Transverse colon (tissue), 3 donors: Measurements from ENCODE around the gene ZSWIM4.

ENCODE experiments used
- EP300 ChIP-seq: sonication (generic); formaldehyde crosslinking; IDR thresholded peaks from one replicate; pipeline ENCODE4 v1.6.1; 2017; ENCODE audit warnings: antibody characterized with exemption, low read depth
- POLR2A ChIP-seq: fragments of 450-650 bp; IDR thresholded peaks from one replicate; pipeline ENCODE4 v1.6.1; 2016; ENCODE audit warnings: antibody characterized with exemption, mild to moderate bottlenecking, moderate library complexity
- TF ChIP-seq, protein P1 (sequence below), 5 experiments: fragments of 200-600 bp in 3 of 5; fragments of 450-650 bp in 2 of 5; sonication (generic) in 3 of 5; IDR thresholded peaks; 1 replicate in 2 of 5; 2 replicates in 3 of 5; pipeline ENCODE4 v1.5.1; 2016 to 2017; ENCODE audit warnings: antibody characterized with exemption in 5 of 5, inconsistent platforms in 3 of 5, mild to moderate bottlenecking in 2 of 5, moderate library complexity in 1 of 5

DNA sequence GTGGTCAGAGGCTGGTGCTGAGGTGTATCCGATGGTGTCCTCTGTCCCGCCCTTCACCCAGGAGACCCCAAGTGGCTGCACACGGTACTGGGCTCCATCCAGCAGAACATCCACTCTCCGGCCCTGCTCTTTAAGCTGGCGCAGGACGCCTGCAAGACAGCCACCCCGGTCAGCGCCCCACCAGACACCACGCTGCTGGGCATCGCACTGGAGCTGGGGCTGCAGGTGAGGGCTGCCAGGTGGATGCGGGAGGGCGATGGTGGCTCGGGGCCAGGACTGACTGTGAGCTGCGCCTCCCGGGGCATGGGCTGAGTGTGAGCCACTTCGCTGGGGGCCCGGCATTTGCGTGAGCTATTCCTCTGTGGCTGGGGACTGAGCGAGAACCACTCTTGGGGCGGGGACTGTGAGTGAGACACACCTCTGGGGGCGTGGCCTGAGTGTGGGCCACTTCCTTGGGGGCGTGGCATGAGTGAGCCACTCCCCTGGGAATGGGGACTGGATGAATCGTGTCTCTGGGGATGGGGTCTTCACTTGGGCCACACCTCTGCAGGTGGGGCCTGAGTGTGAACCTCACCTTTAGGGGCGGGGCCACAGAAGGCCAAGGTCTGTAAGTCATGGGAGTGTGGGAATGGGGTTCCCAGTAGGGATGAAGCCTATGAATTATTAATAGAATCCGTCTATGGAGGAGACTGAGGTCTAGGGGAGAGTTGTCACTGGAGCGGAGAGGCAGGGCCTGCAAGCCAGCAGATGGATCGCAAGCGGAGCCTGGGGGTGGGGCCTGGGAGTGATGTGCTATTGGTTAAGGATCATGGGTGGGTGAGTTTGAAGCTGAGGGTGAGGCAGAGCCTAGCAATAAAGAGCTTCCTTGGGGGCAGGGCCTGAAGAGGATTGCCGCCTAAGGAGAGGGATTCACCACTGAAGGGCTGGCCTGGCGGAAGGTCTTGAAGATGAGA is 30.5 kb downstream of the ZSWIM4 start:
- TF ChIP-seq, protein P1, sequence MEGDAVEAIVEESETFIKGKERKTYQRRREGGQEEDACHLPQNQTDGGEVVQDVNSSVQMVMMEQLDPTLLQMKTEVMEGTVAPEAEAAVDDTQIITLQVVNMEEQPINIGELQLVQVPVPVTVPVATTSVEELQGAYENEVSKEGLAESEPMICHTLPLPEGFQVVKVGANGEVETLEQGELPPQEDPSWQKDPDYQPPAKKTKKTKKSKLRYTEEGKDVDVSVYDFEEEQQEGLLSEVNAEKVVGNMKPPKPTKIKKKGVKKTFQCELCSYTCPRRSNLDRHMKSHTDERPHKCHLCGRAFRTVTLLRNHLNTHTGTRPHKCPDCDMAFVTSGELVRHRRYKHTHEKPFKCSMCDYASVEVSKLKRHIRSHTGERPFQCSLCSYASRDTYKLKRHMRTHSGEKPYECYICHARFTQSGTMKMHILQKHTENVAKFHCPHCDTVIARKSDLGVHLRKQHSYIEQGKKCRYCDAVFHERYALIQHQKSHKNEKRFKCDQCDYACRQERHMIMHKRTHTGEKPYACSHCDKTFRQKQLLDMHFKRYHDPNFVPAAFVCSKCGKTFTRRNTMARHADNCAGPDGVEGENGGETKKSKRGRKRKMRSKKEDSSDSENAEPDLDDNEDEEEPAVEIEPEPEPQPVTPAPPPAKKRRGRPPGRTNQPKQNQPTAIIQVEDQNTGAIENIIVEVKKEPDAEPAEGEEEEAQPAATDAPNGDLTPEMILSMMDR (IDR thresholded peaks at IDR 0.05): no peak
- TF ChIP-seq EP300 (no peak), POLR2A (no peak)
